HEK293 (cell line): Measurements from ENCODE around the gene CCDC142.

Experiments used
- AEBP2 ChIP-seq: fragments of 450-650 bp; formaldehyde crosslinking; IDR thresholded peaks from 2 replicates; pipeline ENCODE4 v1.5.1; 2016; ENCODE audit warnings: missing biosample characterization, missing genetic modification characterization, borderline replicate concordance
- EGR2 ChIP-seq: fragments of 450-650 bp; formaldehyde crosslinking; IDR thresholded peaks from 2 replicates; pipeline ENCODE4 v1.5.1; 2016; ENCODE audit warnings: low read depth, missing biosample characterization, missing genetic modification characterization
- HOXA7 ChIP-seq: sonication (generic); formaldehyde crosslinking; IDR thresholded peaks from 2 replicates; pipeline ENCODE4 v1.8.1; 2022; ENCODE audit warnings: missing genetic modification reagents, borderline replicate concordance
- KLF9 ChIP-seq: fragments of 450-650 bp; formaldehyde crosslinking; IDR thresholded peaks from 2 replicates; pipeline ENCODE4 v1.5.1; 2016; ENCODE audit warnings: missing biosample characterization, missing genetic modification characterization, low read depth
- OSR2 ChIP-seq: fragments of 450-650 bp; formaldehyde crosslinking; IDR thresholded peaks from 2 replicates; pipeline ENCODE4 v1.5.1; 2016; ENCODE audit warnings: missing biosample characterization, missing genetic modification characterization
- REPIN1 ChIP-seq: fragments of 450-650 bp; formaldehyde crosslinking; IDR thresholded peaks from 2 replicates; pipeline ENCODE4 v1.5.1; 2017; ENCODE audit warnings: missing biosample characterization, missing genetic modification characterization, low read depth
- TCF7L2 ChIP-seq: IDR thresholded peaks from 2 replicates; pipeline ENCODE4 v1.6.1; 2011; ENCODE audit warnings: low read depth, mild to moderate bottlenecking, inconsistent platforms, low read length, moderate library complexity, borderline replicate concordance
- TRIM28 ChIP-seq: IDR thresholded peaks from 2 replicates; pipeline ENCODE4 v1.6.1; 2011; ENCODE audit warnings: low read length, control low read depth, borderline replicate concordance
- WT1 ChIP-seq: fragments of 450-650 bp; formaldehyde crosslinking; IDR thresholded peaks from 2 replicates; pipeline ENCODE4 v1.5.1; 2016; ENCODE audit warnings: missing biosample characterization, missing genetic modification characterization
- ZBTB20 ChIP-seq: fragments of 450-650 bp; formaldehyde crosslinking; IDR thresholded peaks from 2 replicates; pipeline ENCODE4 v1.5.1; 2016; ENCODE audit warnings: missing biosample characterization, missing genetic modification characterization
- ZBTB48 ChIP-seq: fragments of 450-650 bp; formaldehyde crosslinking; IDR thresholded peaks from 2 replicates; pipeline ENCODE4 v1.5.1; 2016; ENCODE audit warnings: missing biosample characterization, missing genetic modification characterization
- ZBTB7A ChIP-seq: fragments of 450-650 bp; formaldehyde crosslinking; IDR thresholded peaks from 2 replicates; pipeline ENCODE4 v1.5.1; 2016; ENCODE audit warnings: low read depth, missing biosample characterization, missing genetic modification characterization
- ZFP3 ChIP-seq: fragments of 450-650 bp; formaldehyde crosslinking; IDR thresholded peaks from 2 replicates; pipeline ENCODE4 v1.5.1; 2016; ENCODE audit warnings: low read depth, missing biosample characterization, missing genetic modification characterization
- ZFP41 ChIP-seq: fragments of 450-650 bp; formaldehyde crosslinking; IDR thresholded peaks from 2 replicates; pipeline ENCODE4 v1.5.1; 2016; ENCODE audit warnings: missing biosample characterization, missing genetic modification characterization, borderline replicate concordance
- ZFP69B ChIP-seq: fragments of 450-650 bp; formaldehyde crosslinking; IDR thresholded peaks from 2 replicates; pipeline ENCODE4 v1.5.1; 2016; ENCODE audit warnings: missing biosample characterization, missing genetic modification characterization
- ZNF121 ChIP-seq: fragments of 450-650 bp; formaldehyde crosslinking; IDR thresholded peaks from 2 replicates; pipeline ENCODE4 v1.5.1; 2016; ENCODE audit warnings: missing biosample characterization, missing genetic modification characterization
- ZNF16 ChIP-seq: fragments of 450-650 bp; formaldehyde crosslinking; IDR thresholded peaks from 2 replicates; pipeline ENCODE4 v1.5.1; 2016; ENCODE audit warnings: low read depth, missing biosample characterization, missing genetic modification characterization
- ZNF169 ChIP-seq: fragments of 450-650 bp; formaldehyde crosslinking; IDR thresholded peaks from 2 replicates; pipeline ENCODE4 v1.5.1; 2016; ENCODE audit warnings: missing biosample characterization, missing genetic modification characterization
- ZNF202 ChIP-seq: fragments of 450-650 bp; formaldehyde crosslinking; IDR thresholded peaks from 2 replicates; pipeline ENCODE4 v1.5.1; 2016; ENCODE audit warnings: missing biosample characterization, missing genetic modification characterization, borderline replicate concordance
- ZNF274 ChIP-seq, 2 experiments: fragments of 200-500 bp in 1 of 2; fragments of 450-650 bp in 1 of 2; sonication (Bioruptor generic) in 1 of 2; formaldehyde crosslinking in 1 of 2; IDR thresholded peaks; 2 replicates each; pipeline versions ENCODE4 v1.5.1 to v1.6.1; 2014 to 2016; ENCODE audit warnings: borderline replicate concordance in 1 of 2, inconsistent platforms in 1 of 2, low read length in 1 of 2, missing biosample characterization in 1 of 2, missing genetic modification characterization in 1 of 2
- ZNF416 ChIP-seq: fragments of 450-650 bp; formaldehyde crosslinking; IDR thresholded peaks from 2 replicates; pipeline ENCODE4 v1.5.1; 2016; ENCODE audit warnings: missing biosample characterization, missing genetic modification characterization
- ZNF48 ChIP-seq: fragments of 450-650 bp; formaldehyde crosslinking; IDR thresholded peaks from 2 replicates; pipeline ENCODE4 v1.5.1; 2016; ENCODE audit warnings: missing biosample characterization, missing genetic modification characterization
- ZNF488 ChIP-seq: fragments of 450-650 bp; formaldehyde crosslinking; IDR thresholded peaks from 2 replicates; pipeline ENCODE4 v1.5.1; 2016; ENCODE audit warnings: missing biosample characterization, missing genetic modification characterization
- ZNF513 ChIP-seq: fragments of 450-650 bp; IDR thresholded peaks from 2 replicates; pipeline ENCODE4 v1.5.1; 2018; ENCODE audit warnings: missing biosample characterization, missing genetic modification characterization
- ZNF549 ChIP-seq: fragments of 450-650 bp; IDR thresholded peaks from 2 replicates; pipeline ENCODE4 v1.5.1; 2018; ENCODE audit warnings: missing biosample characterization, missing genetic modification characterization, mild to moderate bottlenecking, inconsistent platforms, moderate library complexity
- ZNF585B ChIP-seq: fragments of 450-650 bp; formaldehyde crosslinking; IDR thresholded peaks from 2 replicates; pipeline ENCODE4 v1.5.1; 2016; ENCODE audit warnings: missing biosample characterization, missing genetic modification characterization
- ZNF596 ChIP-seq: fragments of 450-650 bp; IDR thresholded peaks from 2 replicates; pipeline ENCODE4 v1.5.0; 2018; ENCODE audit warnings: missing biosample characterization, mild to moderate bottlenecking, missing genetic modification characterization, moderate library complexity
- ZNF610 ChIP-seq: fragments of 450-650 bp; formaldehyde crosslinking; IDR thresholded peaks from 2 replicates; pipeline ENCODE4 v1.5.1; 2016; ENCODE audit warnings: missing biosample characterization, missing genetic modification characterization, borderline replicate concordance
- ZNF621 ChIP-seq: fragments of 450-650 bp; formaldehyde crosslinking; IDR thresholded peaks from 2 replicates; pipeline ENCODE4 v1.5.1; 2017; ENCODE audit warnings: missing biosample characterization, missing genetic modification characterization
- ZNF707 ChIP-seq: fragments of 450-650 bp; formaldehyde crosslinking; IDR thresholded peaks from 2 replicates; pipeline ENCODE4 v1.5.1; 2016; ENCODE audit warnings: missing biosample characterization, missing genetic modification characterization
- ZNF776 ChIP-seq: fragments of 450-650 bp; formaldehyde crosslinking; IDR thresholded peaks from 2 replicates; pipeline ENCODE4 v1.5.0; 2017; ENCODE audit warnings: missing biosample characterization, missing genetic modification characterization, borderline replicate concordance
- ZNF785 ChIP-seq: fragments of 450-650 bp; formaldehyde crosslinking; IDR thresholded peaks from 2 replicates; pipeline ENCODE4 v1.5.1; 2016; ENCODE audit warnings: missing biosample characterization, missing genetic modification characterization
- ZNF791 ChIP-seq: fragments of 450-650 bp; formaldehyde crosslinking; IDR thresholded peaks from 2 replicates; pipeline ENCODE4 v1.5.1; 2016; ENCODE audit warnings: missing biosample characterization, missing genetic modification characterization
- ZNF830 ChIP-seq: fragments of 450-650 bp; IDR thresholded peaks from 2 replicates; pipeline ENCODE4 v1.5.0; 2018; ENCODE audit warnings: missing biosample characterization, missing genetic modification characterization, low read depth, mild to moderate bottlenecking, moderate library complexity
- ZSCAN23 ChIP-seq: fragments of 450-650 bp; formaldehyde crosslinking; IDR thresholded peaks from 2 replicates; pipeline ENCODE4 v1.5.1; 2016; ENCODE audit warnings: missing biosample characterization, missing genetic modification characterization
- ZSCAN5A ChIP-seq: fragments of 450-650 bp; formaldehyde crosslinking; IDR thresholded peaks from 2 replicates; pipeline ENCODE4 v1.5.1; 2016; ENCODE audit warnings: missing biosample characterization, missing genetic modification characterization

Gene CCDC142

GRCh38 chr2:74472086-74472944 is 10.5 kb downstream of the CCDC142 start, which contains the start of gene MRPL53 (continued):
- TF ChIP-seq EGR2 (tag by site-specific recombination) (peak; percentile 49), ZNF621 (no peak), ZNF707 (tag by site-specific recombination) (no peak), ZNF791 (tag by site-specific recombination) (no peak), ZNF169 (no peak), ZSCAN23 (tag by site-specific recombination) (no peak), ZNF202 (tag by site-specific recombination) (no peak), ZBTB7A (tag by site-specific recombination) (no peak), ZNF610 (tag by site-specific recombination) (peak; percentile 38; the same call in 1 of the 2 replicates), TRIM28 (peak; percentile 82; the same call in 1 of the 2 replicates), REPIN1 (no peak), ZNF549 (no peak), ZNF488 (tag by site-specific recombination) (no peak), ZNF830 (tag by site-specific recombination) (no peak), TCF7L2 (no peak), ZFP41 (no peak), AEBP2 (no peak), ZSCAN5A (tag by site-specific recombination) (0 out of 2 replicates have a peak, but pooled peaks have one; percentile 12), WT1 (0 out of 2 replicates have a peak, but pooled peaks have one; percentile 25), ZNF274 (IDR thresholded peaks at IDR 0.05; ENCODE audit: low read length) (no peak), ZNF274 (tag by site-specific recombination; IDR thresholded peaks at IDR 0.05; ENCODE audit: borderline replicate concordance) (no peak), ZNF513 (tag by site-specific recombination) (no peak), ZNF596 (no peak), ZNF48 (no peak), ZFP69B (tag by site-specific recombination) (no peak), ZNF121 (no peak), ZNF16 (tag by site-specific recombination) (no peak), ZBTB48 (tag by site-specific recombination) (peak; percentile 50; the same call in 1 of the 2 replicates), HOXA7 (CRISPR knock-in tag) (peak; percentile 86; the same call in 1 of the 2 replicates), ZNF416 (tag by site-specific recombination) (no peak), ZFP3 (tag by site-specific recombination) (no peak), OSR2 (tag by site-specific recombination) (0 out of 2 replicates have a peak, but pooled peaks have one; percentile 13), ZBTB20 (peak; percentile 40), ZNF776 (tag by site-specific recombination) (no peak), ZNF585B (tag by site-specific recombination) (no peak), KLF9 (tag by site-specific recombination) (peak; percentile 13; the same call in 1 of the 2 replicates), ZNF785 (tag by site-specific recombination) (no peak)
